Tibial artery (tissue), 4 donors: Measurements from ENCODE around the gene ERVFRD-1.
"Not testable (repeated sequence)": the region's sequence is repeated elsewhere in the genome, so short reads cannot be mapped to it uniquely, and the experiment has no call there.

Source experiments
- DNase-seq, 2 donors: peaks; one replicate each; pipeline ENCODE4 v3.0.0-alpha.2; 2019
- H3K27ac ChIP-seq, 2 donors: fragments of 200-600 bp; sonication (generic) in 1 of 2; 1 replicate in 1 of 2; 2 replicates in 1 of 2; pipeline ENCODE4 v1.5.1; 2018 to 2019; ENCODE audit warnings: mild to moderate bottlenecking in 1 of 2
- H3K27me3 ChIP-seq, 2 donors: fragments of 200-600 bp; sonication (generic) in 1 of 2; one replicate each; pipeline versions ENCODE4 v1.5.1 to v1.6.0; 2016 to 2019
- H3K36me3 ChIP-seq, 3 donors: fragments of 200-600 bp; sonication (generic) in 2 of 3; one replicate each; pipeline ENCODE4 v1.5.1; 2016 to 2019; ENCODE audit warnings: mild to moderate bottlenecking in 2 of 3
- H3K4me1 ChIP-seq, 4 donors: fragments of 200-600 bp; sonication (generic) in 2 of 4; 1 replicate in 3 of 4; 2 replicates in 1 of 4; pipeline ENCODE4 v1.5.1; 2016 to 2019
- H3K4me3 ChIP-seq, 2 donors: fragments of 200-600 bp; sonication (generic) in 1 of 2; 1 replicate in 1 of 2; 2 replicates in 1 of 2; pipeline ENCODE4 v1.5.1; 2018 to 2019; ENCODE audit warnings: mild to moderate bottlenecking in 2 of 2
- H3K9me3 ChIP-seq, 3 donors: fragments of 200-600 bp; sonication (generic) in 1 of 3; one replicate each; pipeline ENCODE4 v1.5.1; 2016 to 2019
- CTCF ChIP-seq, 2 experiments: fragments of 200-600 bp in 1 of 2; fragments of 450-650 bp in 1 of 2; IDR thresholded peaks; one replicate each; pipeline ENCODE4 v1.5.1; 2017 to 2019; ENCODE audit warnings: antibody characterized with exemption in 2 of 2, mild to moderate bottlenecking in 1 of 2, moderate library complexity in 1 of 2
- intact Hi-C: fragments of 100-400 bp; cut with DNase I; formaldehyde crosslinking; loops from one replicate; pipeline ENCODE4 v1.15.0; 2023; ENCODE audit warnings: low total_unique reads

The ERVFRD-1 gene

GRCh38 chr6:11126876-11127275 is 15.4 kb upstream of the ERVFRD-1 start:
- Histone ChIP-seq H3K36me3 (no peaks in the 10 kb centered on the region), H3K4me1 (peaks cover 0 to 14% (median 3%) of the 10 kb centered on the region in 4 donors), H3K27me3 (no peaks in the 10 kb centered on the region), H3K27ac (no peak overlapping the region), H3K4me3 (no peak overlapping the region), H3K9me3 (no peaks in the 10 kb centered on the region)
- no peak for TF ChIP-seq CTCF (IDR thresholded peaks at IDR 0.05)
- no peak for DNase-seq
- intact Hi-C loops: no loop called here

DNA sequence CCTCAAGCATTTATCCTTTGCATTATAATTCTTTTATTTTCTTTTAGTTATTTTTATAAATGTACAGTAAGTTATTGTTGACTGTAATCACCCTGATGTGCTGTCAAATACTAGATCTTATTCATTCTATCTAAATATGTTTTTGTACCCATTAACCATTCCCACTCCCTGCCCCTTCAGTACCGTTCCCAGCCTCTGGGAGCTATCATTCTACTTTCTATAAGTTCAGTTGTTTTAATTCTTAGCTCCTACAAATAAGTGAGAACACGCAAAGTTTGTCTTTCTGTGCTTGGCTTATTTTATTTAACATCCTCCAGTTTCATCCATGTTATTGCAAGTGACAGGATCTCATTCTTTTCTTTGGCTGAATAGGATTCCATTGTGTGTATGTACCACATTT is 12.5 kb upstream of the ERVFRD-1 start:
- no peak for TF ChIP-seq CTCF (IDR thresholded peaks at IDR 0.05)
- H3K4me3 ChIP-seq: no peak overlapping the region
- no peaks in the 10 kb centered on the region for H3K36me3 ChIP-seq
- H3K27me3 ChIP-seq: no peaks in the 10 kb centered on the region
- no peak for DNase-seq
- no peaks in the 10 kb centered on the region for H3K9me3 ChIP-seq
- intact Hi-C loops: no loop called here
- peaks cover 0 to 12% (median 5%) of the 10 kb centered on the region in 4 donors for H3K4me1 ChIP-seq
- H3K27ac ChIP-seq: no peak overlapping the region

- H3K4me3 ChIP-seq: no peak overlapping the region
- H3K27ac ChIP-seq: no peak overlapping the region
- intact Hi-C loops: no loop called here
- no peaks in the 10 kb centered on the region for H3K27me3 ChIP-seq
- no peak for TF ChIP-seq CTCF (IDR thresholded peaks at IDR 0.05)
- H3K4me1 ChIP-seq: peaks cover 0 to 12% (median 5%) of the 10 kb centered on the region in 4 donors
- no peak for DNase-seq
- H3K9me3 ChIP-seq: no peaks in the 10 kb centered on the region
- H3K36me3 ChIP-seq: no peaks in the 10 kb centered on the region
Observed at GRCh38 chr6:11122380-11122779, 10.9 kb upstream of the ERVFRD-1 start.

DNA sequence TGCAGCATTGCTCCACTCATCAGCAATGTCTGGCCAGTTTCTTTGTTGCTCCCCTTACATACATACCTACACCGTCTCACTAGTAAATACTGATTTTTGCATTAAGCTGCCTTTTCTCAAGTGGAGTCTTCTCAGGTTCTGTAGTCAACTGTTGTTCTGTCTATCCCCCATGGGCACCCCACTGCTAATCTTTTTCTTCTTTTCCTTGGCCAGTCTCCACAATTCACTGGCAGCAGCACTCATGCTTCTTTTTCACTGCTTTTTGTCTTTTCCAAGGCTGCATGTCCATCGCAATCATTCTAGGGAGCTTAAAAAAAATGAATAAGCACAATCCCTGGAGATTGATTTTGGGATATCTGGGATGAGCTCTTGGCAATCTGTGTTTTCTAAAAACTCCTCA is 10.3 kb upstream of the ERVFRD-1 start:
- DNase-seq: no peak
- Histone ChIP-seq H3K36me3 (no peaks in the 10 kb centered on the region), H3K4me3 (no peak overlapping the region), H3K27ac (no peak overlapping the region), H3K27me3 (no peaks in the 10 kb centered on the region), H3K9me3 (no peaks in the 10 kb centered on the region), H3K4me1 (peaks cover 0 to 12% (median 5%) of the 10 kb centered on the region in 4 donors)
- intact Hi-C loops: no loop called here
- no peak for TF ChIP-seq CTCF (IDR thresholded peaks at IDR 0.05)

DNA sequence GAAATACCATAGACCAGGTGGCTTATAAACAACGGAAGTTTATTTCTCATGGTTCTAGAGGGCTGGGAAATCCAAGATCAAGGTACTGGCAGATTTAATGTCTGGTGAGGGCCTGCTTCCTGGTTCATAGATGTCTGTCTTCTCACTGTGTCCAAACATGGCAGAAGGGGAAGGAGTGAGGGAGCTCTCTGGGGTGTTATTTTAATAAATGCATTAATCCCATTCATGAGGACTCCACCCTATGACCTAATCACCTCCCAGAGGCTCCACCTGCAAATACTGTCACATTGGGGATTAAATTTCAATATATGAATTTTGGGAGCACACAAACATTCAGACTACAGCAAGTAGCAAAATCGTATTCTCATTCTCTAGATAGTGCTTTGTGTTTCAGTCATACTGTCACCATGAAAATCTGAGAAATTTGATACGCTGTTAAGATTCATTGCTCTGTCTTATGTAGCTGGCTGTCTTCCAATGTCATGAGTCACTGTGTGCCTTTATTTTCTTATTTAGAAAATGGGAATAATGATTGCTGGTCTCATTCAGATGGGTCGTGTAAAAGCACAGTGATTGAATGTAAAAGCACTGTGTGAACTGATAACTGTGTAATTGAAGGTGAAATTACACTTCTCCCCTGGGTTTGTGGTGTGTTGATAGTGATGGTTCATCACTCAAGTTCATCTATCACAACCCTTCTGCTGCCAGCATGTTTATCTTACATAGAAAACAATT is 8.9 kb upstream of the ERVFRD-1 start:
- no peak for DNase-seq
- H3K27me3 ChIP-seq: no peaks in the 10 kb centered on the region
- intact Hi-C loops: no loop called here
- no peaks in the 10 kb centered on the region for H3K9me3 ChIP-seq
- H3K4me1 ChIP-seq: peaks cover 0 to 12% (median 5%) of the 10 kb centered on the region in 4 donors
- H3K27ac ChIP-seq: no peak overlapping the region
- no peak for TF ChIP-seq CTCF (IDR thresholded peaks at IDR 0.05)
- H3K36me3 ChIP-seq: no peaks in the 10 kb centered on the region
- H3K4me3 ChIP-seq: no peak overlapping the region

DNA sequence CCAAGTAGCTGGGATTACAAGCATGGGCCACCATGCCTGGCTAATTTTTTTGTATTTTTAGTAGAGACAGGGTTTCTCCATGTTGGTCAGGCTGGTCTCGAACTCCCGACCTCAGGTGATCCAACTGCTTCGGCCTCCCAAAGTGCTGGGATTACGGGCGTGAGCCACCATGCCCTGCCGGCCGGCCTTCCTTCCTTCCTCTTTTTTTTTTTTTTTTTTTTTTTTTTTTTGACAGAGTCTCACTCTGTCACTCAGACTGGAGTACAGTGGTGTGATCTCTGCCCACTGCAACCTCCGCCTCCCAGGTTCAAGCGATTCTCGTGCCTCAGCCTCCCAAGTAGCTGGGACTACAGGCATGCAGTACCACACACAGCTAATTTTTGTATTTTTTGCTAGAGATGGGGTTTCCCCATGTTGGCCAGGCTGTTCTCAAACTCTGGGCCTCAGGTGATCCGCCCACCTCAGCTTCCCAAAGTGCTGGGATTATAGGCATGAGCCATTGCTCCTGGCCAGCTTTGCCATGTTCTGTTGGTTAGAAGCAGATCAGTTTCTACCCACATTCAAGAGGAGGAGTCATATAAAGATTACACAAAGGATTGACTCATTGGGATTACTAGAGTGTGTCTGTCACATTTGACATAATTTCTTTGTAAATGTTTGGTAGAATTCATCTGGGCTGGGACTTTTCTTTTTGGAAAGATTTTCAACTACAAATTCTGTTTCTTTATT is 4.4 kb upstream of the ERVFRD-1 start:
- DNase-seq, intact Hi-C loops, H3K9me3 ChIP-seq, H3K4me1 ChIP-seq, H3K27ac ChIP-seq, H3K36me3 ChIP-seq, H3K27me3 ChIP-seq, H3K4me3 ChIP-seq: not testable (repeated sequence)
